Measurements from ENCODE around the gene GSE1. TPM values are rescaled to one million over a fixed set of nuclear protein-coding genes. Genes with fewer than 3 reads are reported as not detected.

Gene GSE1
- total RNA-seq, 1 experiment from 2014 or later = 90.2 TPM

DNA sequence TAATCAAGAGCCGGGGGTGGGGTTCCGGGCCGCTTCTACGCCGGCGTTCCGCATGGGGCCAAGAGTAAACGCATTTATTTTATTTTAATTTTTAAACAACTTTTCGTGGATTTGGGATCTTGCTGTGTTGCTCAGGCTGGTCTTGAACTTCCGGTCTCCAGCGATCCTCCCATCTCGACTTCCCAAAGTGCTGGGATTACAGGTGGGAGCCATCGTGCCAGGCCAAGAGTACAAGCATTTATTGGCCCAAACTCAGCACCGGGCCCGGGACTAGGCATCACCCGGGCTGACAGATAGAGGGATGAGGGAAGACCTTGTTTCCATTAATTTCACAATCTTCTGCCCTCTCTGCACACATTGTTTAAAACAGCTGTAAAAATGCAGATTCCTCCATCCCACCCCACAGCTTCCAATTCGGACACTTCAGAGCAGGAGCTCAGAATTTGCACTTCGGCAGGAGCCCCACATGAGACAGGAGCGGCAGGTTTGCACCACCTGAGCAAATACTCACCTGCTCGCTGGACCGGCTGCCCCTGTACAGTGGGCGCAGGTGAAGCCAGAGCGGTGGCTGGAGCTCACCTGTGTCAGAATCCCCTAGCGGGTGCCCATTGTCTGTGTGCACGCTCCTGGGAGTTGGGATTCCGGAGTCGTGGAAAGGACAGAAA is 76.3 kb downstream of the GSE1 start:
- H4K20me1 ChIP-seq (ENCODE audit: insufficient read depth) = no peaks in the 10 kb centered on the region; the same call in 1 of the 2 replicates
- H3K4me3 ChIP-seq (replicated peaks in 1 of 2; ENCODE audit: low read depth in 1 of 2, low read length in 2 of 2) = peak overlapping the region; percentile 42 to 91
- H3K27ac ChIP-seq (ENCODE audit: low read depth, low read length) = no peak overlapping the region
- BruUV-seq (replicated peaks) = no TSS peak
- H3K9me3 ChIP-seq (ENCODE audit: control insufficient read depth in 1 of 2, insufficient read depth in 1 of 2, low read depth in 1 of 2, low read length in 2 of 2) = no peaks in the 10 kb centered on the region
- no peaks in the 10 kb centered on the region for H3K27me3 ChIP-seq (ENCODE audit: insufficient read depth, low read length)
- CTCF ChIA-PET = interaction anchor here (0.6 to 1.0 kb wide), 2 partner anchors 28 to 437 kb away, joined by 3 read pairs; no protein-coding TSS in a partner anchor
- H3K9me2 ChIP-seq (ENCODE audit: insufficient read depth) = no peaks in the 10 kb centered on the region
- peaks cover 5 to 9% of the 10 kb centered on the region in 2 experiments; a peak in 1 of 4 replicates for H3K36me3 ChIP-seq (ENCODE audit: control insufficient read depth in 1 of 2, insufficient read depth in 2 of 2, low read length in 2 of 2)
- peak overlapping the region; percentile 91 for H2AFZ ChIP-seq (ENCODE audit: low read depth, low read length, poor library complexity, severe bottlenecking)
- peak overlapping the region; percentile 82 for H3K4me2 ChIP-seq (ENCODE audit: low read length)
- peaks cover 14 to 24% of the 10 kb centered on the region in 2 experiments for H3K4me1 ChIP-seq (ENCODE audit: control insufficient read depth in 1 of 2, insufficient read depth in 2 of 2, low read length in 2 of 2)
- H3K79me2 ChIP-seq (ENCODE audit: insufficient read depth, low read length) = peaks cover 40% of the 10 kb centered on the region
- ATAC-seq (peak; percentile 31), DNase-seq (ENCODE audit: low read depth, low spot score) (no peak)
- POLR2A ChIA-PET = interaction anchor here (1.0 kb wide), 1 partner anchor 10 kb away, joined by 3 read pairs; no protein-coding TSS in a partner anchor
- RAD21 ChIA-PET (ENCODE audit: low non-redundant PET in 1 of 2, low total read pairs in 2 of 2, uncharacterized antibody in 2 of 2, unreplicated experiment in 2 of 2) = interaction anchor here in 1 of 2 experiments (0.6 kb wide), 1 partner anchor 48 kb away, joined by 3 read pairs; no protein-coding TSS in a partner anchor
- peak overlapping the region; percentile 43 for H3K9ac ChIP-seq (ENCODE audit: low read length)
- TF ChIP-seq ZFX (IDR thresholded peaks at IDR 0.05) (no peak), EZH2 (IDR thresholded peaks at IDR 0.05) (no peak), FOSL1 (IDR thresholded peaks at IDR 0.05; ENCODE audit: low read depth) (no peak), YY1 (IDR thresholded peaks at IDR 0.05; ENCODE audit: extremely low read depth, insufficient replicate concordance, low read depth, low read length) (no peak), TCF7L2 (IDR thresholded peaks at IDR 0.05; ENCODE audit: borderline replicate concordance, extremely low read depth, insufficient read depth, insufficient read length) (no peak), POLR2AphosphoS5 (IDR thresholded peaks at IDR 0.05; ENCODE audit: low read depth, low read length) (no peak), SP1 (IDR thresholded peaks at IDR 0.05; ENCODE audit: low read depth) (no peak), SIN3A (IDR thresholded peaks at IDR 0.05; ENCODE audit: low read depth) (no peak), SRF (IDR thresholded peaks at IDR 0.05; ENCODE audit: low read depth) (no peak), POLR2A (IDR thresholded peaks at IDR 0.05; ENCODE audit: borderline replicate concordance, extremely low read depth, insufficient read depth, insufficient read length) (no peak), JUND (IDR thresholded peaks at IDR 0.05) (no peak), ZNF274 (IDR thresholded peaks at IDR 0.05; ENCODE audit: low read depth, low read length) (no peak), CEBPB (IDR thresholded peaks at IDR 0.05; ENCODE audit: low read depth) (no peak), EGR1 (IDR thresholded peaks at IDR 0.05; ENCODE audit: low read depth) (no peak)
- TF ChIP-seq, protein P1, sequence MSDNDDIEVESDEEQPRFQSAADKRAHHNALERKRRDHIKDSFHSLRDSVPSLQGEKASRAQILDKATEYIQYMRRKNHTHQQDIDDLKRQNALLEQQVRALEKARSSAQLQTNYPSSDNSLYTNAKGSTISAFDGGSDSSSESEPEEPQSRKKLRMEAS (IDR thresholded peaks at IDR 0.05) = no peak
- TF ChIP-seq, protein P2, sequence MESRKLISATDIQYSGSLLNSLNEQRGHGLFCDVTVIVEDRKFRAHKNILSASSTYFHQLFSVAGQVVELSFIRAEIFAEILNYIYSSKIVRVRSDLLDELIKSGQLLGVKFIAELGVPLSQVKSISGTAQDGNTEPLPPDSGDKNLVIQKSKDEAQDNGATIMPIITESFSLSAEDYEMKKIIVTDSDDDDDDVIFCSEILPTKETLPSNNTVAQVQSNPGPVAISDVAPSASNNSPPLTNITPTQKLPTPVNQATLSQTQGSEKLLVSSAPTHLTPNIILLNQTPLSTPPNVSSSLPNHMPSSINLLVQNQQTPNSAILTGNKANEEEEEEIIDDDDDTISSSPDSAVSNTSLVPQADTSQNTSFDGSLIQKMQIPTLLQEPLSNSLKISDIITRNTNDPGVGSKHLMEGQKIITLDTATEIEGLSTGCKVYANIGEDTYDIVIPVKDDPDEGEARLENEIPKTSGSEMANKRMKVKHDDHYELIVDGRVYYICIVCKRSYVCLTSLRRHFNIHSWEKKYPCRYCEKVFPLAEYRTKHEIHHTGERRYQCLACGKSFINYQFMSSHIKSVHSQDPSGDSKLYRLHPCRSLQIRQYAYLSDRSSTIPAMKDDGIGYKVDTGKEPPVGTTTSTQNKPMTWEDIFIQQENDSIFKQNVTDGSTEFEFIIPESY (IDR thresholded peaks at IDR 0.05; ENCODE audit: extremely low read depth, insufficient replicate concordance, low read length) = no peak
- TF ChIP-seq, protein P3, sequence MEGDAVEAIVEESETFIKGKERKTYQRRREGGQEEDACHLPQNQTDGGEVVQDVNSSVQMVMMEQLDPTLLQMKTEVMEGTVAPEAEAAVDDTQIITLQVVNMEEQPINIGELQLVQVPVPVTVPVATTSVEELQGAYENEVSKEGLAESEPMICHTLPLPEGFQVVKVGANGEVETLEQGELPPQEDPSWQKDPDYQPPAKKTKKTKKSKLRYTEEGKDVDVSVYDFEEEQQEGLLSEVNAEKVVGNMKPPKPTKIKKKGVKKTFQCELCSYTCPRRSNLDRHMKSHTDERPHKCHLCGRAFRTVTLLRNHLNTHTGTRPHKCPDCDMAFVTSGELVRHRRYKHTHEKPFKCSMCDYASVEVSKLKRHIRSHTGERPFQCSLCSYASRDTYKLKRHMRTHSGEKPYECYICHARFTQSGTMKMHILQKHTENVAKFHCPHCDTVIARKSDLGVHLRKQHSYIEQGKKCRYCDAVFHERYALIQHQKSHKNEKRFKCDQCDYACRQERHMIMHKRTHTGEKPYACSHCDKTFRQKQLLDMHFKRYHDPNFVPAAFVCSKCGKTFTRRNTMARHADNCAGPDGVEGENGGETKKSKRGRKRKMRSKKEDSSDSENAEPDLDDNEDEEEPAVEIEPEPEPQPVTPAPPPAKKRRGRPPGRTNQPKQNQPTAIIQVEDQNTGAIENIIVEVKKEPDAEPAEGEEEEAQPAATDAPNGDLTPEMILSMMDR (IDR thresholded peaks at IDR 0.05 in 2 of 3, conservative IDR thresholded peaks at IDR 0.05 in 1 of 3; ENCODE audit: borderline replicate concordance in 1 of 3, insufficient read depth in 1 of 3, low read depth in 2 of 3, low read length in 2 of 3) = no peak
- TF ChIP-seq, protein P4, sequence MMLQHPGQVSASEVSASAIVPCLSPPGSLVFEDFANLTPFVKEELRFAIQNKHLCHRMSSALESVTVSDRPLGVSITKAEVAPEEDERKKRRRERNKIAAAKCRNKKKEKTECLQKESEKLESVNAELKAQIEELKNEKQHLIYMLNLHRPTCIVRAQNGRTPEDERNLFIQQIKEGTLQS (IDR thresholded peaks at IDR 0.05) = no peak
- intact Hi-C loops (cut with micrococcal nuclease) = loop anchor here (2.0 kb wide), 1 partner anchor 75 kb away; no protein-coding TSS in a partner anchor
